Left forelimb (tissue), 1 donor: Measurements from ENCODE around the gene TMEM63B.
"Not testable (repeated sequence)": the region's sequence is repeated elsewhere in the genome, so short reads cannot be mapped to it uniquely, and the experiment has no call there.

ENCODE experiments used
- DNase-seq: peaks from one replicate; pipeline ENCODE4 v3.0.0-alpha.2; 2018; ENCODE audit warnings: low spot score

TMEM63B gene

GRCh38 chr6:44094403-44095242 is 32.7 kb upstream of the TMEM63B start:
- no peak for DNase-seq

- DNase-seq: not testable (repeated sequence)
Measured at GRCh38 chr6:44095243-44095623, 32.1 kb upstream of the TMEM63B start.

- DNase-seq: no peak
Measured at GRCh38 chr6:44096612-44097011, 30.7 kb upstream of the TMEM63B start.

GRCh38 chr6:44097782-44098317 is 29.5 kb upstream of the TMEM63B start:
- no peak for DNase-seq

- no peak for DNase-seq
Measured at GRCh38 chr6:44099192-44099591, 28.2 kb upstream of the TMEM63B start.

GRCh38 chr6:44100088-44100550 is 27.2 kb upstream of the TMEM63B start:
- no peak for DNase-seq

GRCh38 chr6:44101832-44102231 is 25.5 kb upstream of the TMEM63B start:
- DNase-seq: no peak

- no peak for DNase-seq
Measured at GRCh38 chr6:44102527-44102926, 24.8 kb upstream of the TMEM63B start.

GRCh38 chr6:44104481-44105021 is 22.8 kb upstream of the TMEM63B start:
- DNase-seq: no peak

GRCh38 chr6:44105146-44105545 is 22.2 kb upstream of the TMEM63B start:
- DNase-seq: no peak

- no peak for DNase-seq
Measured at GRCh38 chr6:44105993-44106740, 21.2 kb upstream of the TMEM63B start.

GRCh38 chr6:44107017-44107416 is 20.3 kb upstream of the TMEM63B start:
- no peak for DNase-seq

GRCh38 chr6:44108471-44108870 is 18.9 kb upstream of the TMEM63B start:
- DNase-seq: no peak

- no peak for DNase-seq
Measured at GRCh38 chr6:44109212-44109611, 18.1 kb upstream of the TMEM63B start.

- no peak for DNase-seq
Measured at GRCh38 chr6:44110005-44110676, 17.2 kb upstream of the TMEM63B start.

GRCh38 chr6:44110966-44111365 is 16.4 kb upstream of the TMEM63B start:
- no peak for DNase-seq

GRCh38 chr6:44111434-44112417 is 15.6 kb upstream of the TMEM63B start:
- DNase-seq: no peak

- no peak for DNase-seq
Measured at GRCh38 chr6:44113414-44113813, 13.9 kb upstream of the TMEM63B start.

GRCh38 chr6:44115866-44116265 is 11.5 kb upstream of the TMEM63B start:
- DNase-seq: no peak

GRCh38 chr6:44116641-44117382 is 10.5 kb upstream of the TMEM63B start:
- DNase-seq: no peak
